ENCODE results near the gene GNE. TPM values are rescaled to one million over a fixed set of nuclear protein-coding genes. Genes with fewer than 3 reads are reported as not detected.

GNE gene
- total and polyA plus RNA-seq, 9 of the 15 experiments (the other 6 are each of a cell fraction or from before 2014, with no cell fraction given): 5.1 to 18.6 (median 12.0) TPM

- TF ChIP-seq TSHZ1 (CRISPR knock-in tag; IDR thresholded peaks at IDR 0.05) (no peak), ZSCAN32 (CRISPR knock-in tag; IDR thresholded peaks at IDR 0.05) (no peak), STAG1 (CRISPR knock-in tag; IDR thresholded peaks at IDR 0.05; ENCODE audit: borderline replicate concordance) (no peak), RBM34 (IDR thresholded peaks at IDR 0.05; ENCODE audit: borderline replicate concordance, insufficient read depth, low read length) (no peak), SRSF7 (optimal IDR thresholded peaks at IDR 0.05; ENCODE audit: low read depth, low read length) (no peak), ATF7 (IDR thresholded peaks at IDR 0.05) (peak; percentile 85), CBFA2T2 (conservative IDR thresholded peaks at IDR 0.05) (no peak), TRIM25 (IDR thresholded peaks at IDR 0.05; ENCODE audit: borderline replicate concordance) (no peak), ZNF217 (CRISPR knock-in tag; IDR thresholded peaks at IDR 0.05) (no peak), GMEB1 (CRISPR knock-in tag; IDR thresholded peaks at IDR 0.05) (peak; percentile 79), L3MBTL2 (IDR thresholded peaks at IDR 0.05) (peak; percentile 93), SMARCC2 (IDR thresholded peaks at IDR 0.05; ENCODE audit: low read depth) (no peak), ZBTB1 (CRISPR knock-in tag; IDR thresholded peaks at IDR 0.05; ENCODE audit: borderline replicate concordance, low read depth) (no peak), ZNF79 (CRISPR knock-in tag; IDR thresholded peaks at IDR 0.05; ENCODE audit: low read depth) (no peak), SRSF3 (IDR thresholded peaks at IDR 0.05; ENCODE audit: insufficient read depth, low read length) (no peak), ARID3A (IDR thresholded peaks at IDR 0.05; ENCODE audit: borderline replicate concordance, low read depth, low read length) (no peak)
Measured at GRCh38 chr9:36258208-36258995, at the start of gene GNE (continued).

All from K562 (cell line).